Activated CD8-positive, alpha-beta memory T cell treated with anti-CD3 and anti-CD28 coated beads, Interleukin-2, amount 50 U/mL, for 24 hours (primary cell): ENCODE results near the gene CBFB.
"Not testable (repeated sequence)": the region's sequence is repeated elsewhere in the genome, so short reads cannot be mapped to it uniquely, and the experiment has no call there.

Source experiments
- DNase-seq: peaks from one replicate; pipeline ENCODE4 v3.0.0-alpha.2; 2020; ENCODE audit errors: extremely low read depth

CBFB gene

GRCh38 chr16:67041520-67041919, 12.6 kb downstream of the CBFB start:
- DNase-seq: not testable (repeated sequence)

GRCh38 chr16:67043420-67043819, 14.5 kb downstream of the CBFB start:
- no peak for DNase-seq

DNA sequence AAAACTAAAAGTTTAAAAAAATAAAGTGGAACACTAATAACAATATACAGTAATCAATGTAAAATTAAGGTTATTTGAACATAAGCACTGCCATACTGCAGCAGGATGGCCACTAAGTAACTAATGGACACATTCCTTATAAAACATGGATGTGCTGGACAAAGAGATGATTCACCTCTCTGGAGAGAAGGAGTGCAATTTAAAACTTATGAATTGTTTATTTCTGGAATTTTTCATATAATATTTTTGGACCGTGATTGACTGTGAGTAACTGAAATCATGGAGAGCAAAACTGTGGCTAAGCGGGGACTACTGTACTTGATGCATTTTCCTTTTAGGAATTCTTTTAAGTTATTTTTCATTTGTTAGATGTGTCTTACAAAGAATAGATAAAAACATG, 21.8 kb downstream of the CBFB start:
- DNase-seq: no peak

- no peak for DNase-seq
These were observed 23.4 kb downstream of the CBFB start for GRCh38 chr16:67052399-67052798.

- no peak for DNase-seq
These were observed 24.9 kb downstream of the CBFB start for GRCh38 chr16:67053767-67054334.

- DNase-seq: no peak
These were observed 26.0 kb downstream of the CBFB start for GRCh38 chr16:67054901-67055300.

DNA sequence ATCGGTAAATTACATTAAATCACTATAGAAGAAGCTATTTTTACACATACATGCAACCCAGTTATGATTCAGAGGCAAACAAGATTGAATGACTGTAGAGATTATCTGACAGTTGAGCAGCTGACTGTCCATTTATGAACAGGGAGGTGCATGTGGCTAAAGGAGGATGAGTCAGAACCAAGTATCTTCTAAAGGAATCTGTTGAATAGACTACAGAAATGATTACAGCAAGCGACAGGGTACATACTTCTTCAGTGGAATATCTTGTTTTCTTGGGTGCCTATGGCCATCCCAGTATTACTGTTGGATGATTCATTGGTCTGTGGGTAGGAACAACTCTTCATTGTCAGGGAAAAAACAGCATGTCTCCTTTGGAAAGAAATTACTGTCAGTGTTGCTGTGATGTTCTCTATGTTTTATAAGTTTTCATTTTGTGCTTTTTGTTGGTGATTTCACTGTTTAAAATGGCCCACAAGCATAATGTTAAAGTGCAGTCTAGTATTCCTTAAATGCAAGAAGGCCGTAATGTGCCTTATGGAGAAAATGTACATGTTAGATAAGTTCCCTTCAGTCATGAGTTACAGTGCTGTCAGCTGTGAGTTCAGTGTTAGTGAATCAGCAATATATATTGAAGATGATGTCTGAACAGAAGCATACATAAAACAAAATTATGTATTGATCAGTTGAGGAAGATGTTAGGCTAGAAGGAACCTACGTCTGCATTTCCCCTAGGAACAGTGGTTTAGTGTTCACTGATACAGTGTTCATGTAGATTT, 27.0 kb downstream of the CBFB start:
- no peak for DNase-seq

- no peak for DNase-seq
These were observed 34.1 kb downstream of the CBFB start for GRCh38 chr16:67063008-67063407.

GRCh38 chr16:67068212-67068753, 39.3 kb downstream of the CBFB start:
- DNase-seq: no peak

DNA sequence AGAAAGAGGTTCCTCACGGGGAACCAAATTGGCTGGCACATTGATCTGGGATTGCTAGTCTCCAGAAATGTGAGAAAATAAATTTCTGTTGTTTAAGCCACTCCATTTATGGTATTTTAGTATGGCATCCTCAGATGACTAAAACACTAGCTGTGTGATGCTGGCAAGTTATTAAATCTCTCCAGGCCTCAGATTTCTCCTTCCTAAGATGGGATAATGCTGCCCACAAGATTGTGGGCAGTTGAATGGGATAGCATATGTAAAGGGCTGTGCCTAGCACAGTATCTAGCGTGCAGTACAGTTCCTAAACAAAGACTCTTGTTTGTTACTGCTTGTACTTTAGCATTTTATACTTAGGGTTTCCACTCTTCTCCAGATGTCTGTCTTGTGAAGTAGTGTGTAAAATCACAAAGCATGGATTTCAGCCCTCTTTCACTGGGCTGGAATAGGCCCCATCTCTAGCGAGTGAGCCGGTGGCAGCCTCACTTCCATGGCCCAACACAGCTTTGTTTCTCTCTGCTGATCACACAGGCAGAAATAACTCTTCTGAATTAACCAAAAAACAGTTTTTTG, 42.6 kb downstream of the CBFB start:
- DNase-seq: no peak

DNA sequence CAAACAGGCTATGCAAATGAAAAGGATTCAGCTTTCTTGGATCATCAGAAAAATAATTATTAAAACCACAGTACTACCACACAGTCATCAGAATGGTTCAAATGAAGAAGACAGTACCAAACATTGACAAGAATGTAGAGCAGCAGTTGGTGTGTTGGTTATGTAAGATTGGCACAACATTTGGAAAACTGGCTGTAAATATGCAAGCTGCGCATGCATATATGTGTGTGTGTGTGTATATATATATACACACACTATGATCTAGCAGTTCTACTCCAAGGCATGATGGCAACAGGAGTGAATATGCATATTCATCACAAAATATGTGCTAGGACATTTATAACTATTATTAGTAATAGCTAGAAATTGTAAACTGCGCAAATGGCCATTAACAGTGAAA, 46.4 kb downstream of the CBFB start:
- no peak for DNase-seq

GRCh38 chr16:67077871-67078270, 48.9 kb downstream of the CBFB start:
- DNase-seq: no peak

DNA sequence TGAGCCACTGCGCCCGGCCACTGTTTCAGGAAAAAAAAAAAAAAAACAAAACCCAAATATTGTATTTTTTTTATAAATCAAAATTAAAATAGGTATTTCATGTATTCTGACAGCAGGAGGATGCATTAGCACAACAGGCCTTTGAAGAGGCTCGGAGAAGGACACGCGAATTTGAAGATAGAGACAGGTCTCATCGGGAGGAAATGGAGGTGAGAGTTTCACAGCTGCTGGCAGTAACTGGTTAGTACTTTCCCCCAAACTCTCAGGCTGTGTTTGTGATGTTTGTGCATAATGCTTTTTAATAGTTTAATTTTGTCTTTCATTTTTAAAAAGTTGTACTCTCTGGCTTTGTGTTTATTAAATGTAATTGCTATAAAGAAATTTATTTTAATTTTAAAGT, 53.2 kb downstream of the CBFB start:
- DNase-seq: no peak

- no peak for DNase-seq
These were observed 53.9 kb downstream of the CBFB start for GRCh38 chr16:67082891-67083290.

DNA sequence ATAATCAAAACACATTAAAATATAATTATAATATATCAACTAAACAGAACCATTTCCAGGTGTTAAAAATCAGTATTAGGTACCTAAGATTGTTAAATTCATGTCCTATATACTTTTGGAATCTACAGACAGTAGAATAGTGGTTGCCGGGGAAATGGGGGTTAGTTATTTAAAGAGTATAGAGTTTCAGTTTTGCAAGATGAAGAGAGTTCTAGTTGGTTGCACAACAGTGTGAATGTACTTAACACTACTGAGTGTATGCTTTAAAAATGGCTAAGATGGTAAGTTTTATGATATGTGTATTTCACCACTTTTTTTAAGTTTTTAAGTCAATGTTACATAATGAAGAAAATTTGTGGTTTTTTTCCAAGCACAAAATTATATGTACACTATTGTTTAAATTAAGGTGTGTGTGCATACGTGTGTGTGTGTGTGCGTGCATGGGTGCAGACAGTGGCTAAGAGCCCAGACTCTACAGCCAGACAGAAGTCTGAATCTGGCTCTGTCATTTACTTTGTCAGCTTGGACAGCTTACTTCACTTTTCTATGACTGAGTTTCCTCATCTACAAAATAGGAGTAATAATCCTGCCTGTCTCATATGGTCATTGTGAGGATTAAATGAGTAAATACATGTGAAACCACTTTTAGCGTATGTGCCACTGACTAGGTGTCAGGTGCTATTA, 55.5 kb downstream of the CBFB start:
- DNase-seq: no peak

- DNase-seq: no peak
These were observed 57.9 kb downstream of the CBFB start for GRCh38 chr16:67086822-67087221.

DNA sequence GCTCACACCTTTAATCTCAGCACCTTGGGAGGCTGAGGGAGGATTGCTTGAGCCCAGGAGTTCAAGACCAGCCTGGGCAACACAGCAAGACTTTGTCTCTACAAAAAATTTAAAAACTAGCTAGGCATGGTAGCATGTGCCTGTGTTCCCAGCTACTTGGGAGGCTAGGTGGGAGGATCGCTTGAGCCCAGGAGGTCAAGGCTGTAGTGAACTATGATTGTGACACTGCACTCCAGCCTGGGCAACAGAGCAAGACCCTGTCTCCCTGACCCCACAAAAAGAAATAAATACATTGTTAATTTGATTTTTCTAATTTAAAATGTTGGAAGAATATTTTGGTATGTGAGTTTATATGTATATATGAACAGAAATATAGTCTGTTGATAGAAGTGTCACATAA, 58.3 kb downstream of the CBFB start:
- DNase-seq: no peak

GRCh38 chr16:67087803-67088202, 58.9 kb downstream of the CBFB start:
- DNase-seq: no peak

- no peak for DNase-seq
These were observed 59.6 kb downstream of the CBFB start for GRCh38 chr16:67088551-67088950.

DNA sequence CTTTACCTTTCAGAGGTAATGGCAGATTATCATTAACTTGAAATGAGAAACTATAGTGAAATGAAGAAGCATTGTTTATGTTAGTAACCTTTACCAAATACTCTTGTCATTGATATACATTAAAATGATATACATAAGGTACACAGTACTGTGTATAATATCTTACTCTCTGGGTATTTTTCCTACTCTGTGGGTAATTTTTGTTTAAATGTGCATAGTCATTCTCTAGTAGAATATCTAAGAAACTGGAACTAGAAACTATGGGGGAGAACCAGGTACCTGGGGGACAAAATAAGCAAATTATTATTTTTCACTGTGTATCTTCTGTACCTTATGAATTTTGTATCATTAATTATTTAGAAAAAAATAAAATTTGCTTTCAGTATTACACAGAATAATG, 60.2 kb downstream of the CBFB start:
- no peak for DNase-seq

- DNase-seq: no peak
These were observed 63.1 kb downstream of the CBFB start for GRCh38 chr16:67091906-67092566.
